Measurements from ENCODE around the gene DCLK1. TPM values are rescaled to one million over a fixed set of nuclear protein-coding genes. Genes with fewer than 3 reads are reported as not detected.

The DCLK1 gene
- total RNA-seq, 2 experiments from 2014 or later: not detected

DNA sequence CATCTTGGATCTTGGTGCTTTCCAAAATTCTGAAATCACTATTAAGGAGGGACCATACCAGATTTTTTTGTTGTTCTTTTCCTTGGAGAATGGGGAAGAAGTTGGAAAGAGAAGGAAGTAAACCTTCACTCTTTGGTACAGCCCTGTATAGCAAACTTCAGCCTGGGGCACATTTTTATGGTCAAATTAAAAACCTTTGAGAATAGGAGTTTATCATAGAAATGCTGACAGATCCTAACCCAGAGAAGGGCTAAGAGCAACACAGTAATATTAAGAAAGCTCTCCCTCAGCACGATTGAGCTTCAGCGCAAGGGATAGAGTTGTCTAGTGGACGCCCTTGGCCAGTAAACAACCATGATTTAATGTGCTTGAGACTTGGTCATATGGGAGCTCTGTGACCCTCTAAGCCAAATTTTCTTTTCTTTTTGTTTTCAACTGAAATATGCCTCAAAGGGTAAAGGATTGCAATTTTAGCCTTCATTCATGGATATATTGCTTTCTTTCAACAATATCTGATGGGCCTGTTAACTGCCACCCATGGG lies 360.4 kb downstream of the DCLK1 start:
- ChIA-PET CTCF (no interaction called here), POLR2A (no interaction called here)

DNA sequence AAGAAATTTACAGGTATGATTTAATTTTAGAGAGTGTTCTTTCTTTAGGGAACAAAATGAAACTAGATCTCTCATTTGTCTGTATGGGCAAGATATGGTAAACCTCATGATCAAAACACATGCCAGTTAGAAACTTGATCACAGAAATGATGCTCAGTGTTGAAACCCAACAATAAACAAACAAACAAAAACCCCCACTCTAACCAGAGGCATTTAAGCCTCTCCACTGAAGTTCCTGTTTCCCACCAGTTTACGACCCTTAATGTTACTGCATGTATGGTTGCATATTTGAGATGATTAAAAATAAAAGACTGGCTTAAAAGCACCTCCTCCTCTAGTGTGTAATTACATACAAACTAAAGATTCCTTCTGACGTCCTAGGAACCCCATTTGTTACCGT lies 361.4 kb downstream of the DCLK1 start:
- ChIA-PET POLR2A (no interaction called here), CTCF (no interaction called here)

GRCh38 chr13:35768551-35768950 lies 362.6 kb downstream of the DCLK1 start:
- CTCF ChIA-PET: no interaction called here

GRCh38 chr13:35768073-35768472 lies 363.1 kb downstream of the DCLK1 start:
- CTCF ChIA-PET: no interaction called here

More at GRCh38 chr13:35768551-35768950, 362.6 kb downstream of the DCLK1 start:
- POLR2A ChIA-PET: no interaction called here

GRCh38 chr13:35767256-35767976 lies 363.8 kb downstream of the DCLK1 start:
- POLR2A ChIA-PET: no interaction called here
- CTCF ChIA-PET: no interaction called here

More at GRCh38 chr13:35768073-35768472, 363.1 kb downstream of the DCLK1 start:
- POLR2A ChIA-PET: no interaction called here

DNA sequence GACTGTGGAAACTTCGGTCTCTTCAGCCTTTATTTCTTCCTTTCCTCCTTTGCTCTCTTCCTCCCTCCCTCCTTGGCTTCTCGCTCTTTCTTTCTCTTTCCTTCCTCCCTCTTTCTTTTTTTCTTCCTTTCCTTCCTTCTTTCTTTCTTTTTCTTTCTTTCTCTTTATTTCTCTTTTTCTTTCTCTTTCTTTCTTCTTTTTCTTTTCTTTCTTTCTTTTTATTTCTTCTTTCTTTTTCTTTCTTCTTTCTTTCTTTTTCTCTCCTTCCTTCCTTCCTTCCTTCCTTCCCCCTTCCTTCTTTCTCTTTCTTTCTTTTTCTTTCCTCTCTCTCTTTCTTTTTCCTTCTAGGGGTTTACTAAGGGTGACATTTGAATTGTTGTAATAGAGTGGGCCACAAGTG lies 364.5 kb downstream of the DCLK1 start:
- CTCF ChIA-PET: no interaction called here

GRCh38 chr13:35765941-35766340 lies 365.2 kb downstream of the DCLK1 start:
- ChIA-PET CTCF (no interaction called here), POLR2A (no interaction called here)

More for the DNA sequence above, 364.5 kb downstream of the DCLK1 start:
- POLR2A ChIA-PET: no interaction called here

DNA sequence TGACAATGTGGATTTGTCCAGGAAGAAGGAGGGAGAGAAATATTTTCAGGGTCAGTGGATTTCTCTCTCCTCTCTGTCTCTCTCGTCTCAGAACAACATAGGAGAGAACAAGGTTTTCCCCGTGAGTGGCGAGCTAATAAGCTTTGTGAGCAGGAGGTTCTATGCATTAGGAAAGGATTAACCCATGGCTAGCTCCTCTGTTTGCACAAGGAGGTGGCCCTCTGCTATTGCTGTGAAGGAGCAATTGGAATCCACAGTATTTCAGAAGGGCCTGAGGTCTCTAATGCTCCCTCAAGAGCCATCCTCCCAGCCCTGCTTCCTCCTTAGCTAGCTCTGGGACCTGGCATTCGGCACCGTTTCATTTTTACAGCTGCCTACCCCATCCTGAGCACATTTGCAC lies 365.8 kb downstream of the DCLK1 start:
- ChIA-PET POLR2A (no interaction called here), CTCF (no interaction called here)

DNA sequence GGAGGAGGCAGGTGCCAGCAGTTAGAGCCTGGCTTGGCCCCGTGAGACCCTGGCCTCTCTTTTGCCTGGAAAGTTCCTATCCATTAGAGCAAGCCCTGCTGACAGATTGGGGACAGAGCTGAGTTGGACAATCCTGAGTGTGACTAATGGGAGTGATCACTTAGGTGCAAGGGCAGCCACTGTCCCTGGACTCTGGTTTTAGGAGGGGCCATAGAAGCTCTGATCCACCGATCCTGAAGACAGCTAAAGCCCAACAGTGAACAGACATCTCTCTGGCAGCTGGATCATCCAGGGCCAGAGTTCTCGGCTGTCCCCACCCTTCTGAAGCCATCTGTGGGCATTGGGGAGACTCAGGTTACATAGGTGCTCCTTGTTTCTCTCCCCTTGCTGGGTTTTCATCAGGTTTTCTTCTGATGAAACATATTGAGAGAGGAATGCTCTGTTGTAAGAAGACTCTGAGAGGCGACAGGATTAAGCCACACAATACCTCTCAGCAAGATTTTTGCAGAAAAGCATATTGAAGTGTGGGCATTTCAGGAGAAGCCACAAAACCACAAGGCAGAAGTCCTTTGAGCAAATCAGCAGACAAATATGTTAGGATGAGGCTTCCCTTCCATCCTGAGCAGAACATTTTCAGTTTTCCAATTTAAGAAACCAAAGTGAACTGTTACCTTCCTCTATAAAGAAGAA lies 366.7 kb downstream of the DCLK1 start:
- ChIA-PET CTCF (no interaction called here), POLR2A (interaction anchor here (0.6 kb wide), 1 partner anchor 17 kb away, joined by 3 read pairs; no protein-coding TSS in a partner anchor)

DNA sequence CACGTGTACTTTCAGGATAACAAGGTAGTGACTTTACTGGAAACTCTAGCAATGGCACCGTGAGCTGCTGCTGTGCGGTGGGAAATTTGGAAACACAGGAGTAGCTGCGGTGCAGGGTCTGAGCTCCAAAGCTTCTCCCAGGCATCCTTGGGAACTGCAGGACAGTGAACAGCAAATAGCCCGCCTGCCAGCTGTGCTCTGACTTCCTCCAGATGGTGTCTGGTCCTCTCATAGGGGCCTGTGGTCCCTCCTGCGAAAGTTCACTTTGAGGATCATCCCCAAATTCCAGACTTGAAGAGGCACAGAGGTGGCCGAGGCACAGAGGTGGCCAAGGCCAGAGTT lies 367.4 kb downstream of the DCLK1 start:
- POLR2A ChIA-PET: no interaction called here
- CTCF ChIA-PET: no interaction called here

- ChIA-PET CTCF (no interaction called here), POLR2A (no interaction called here)
Measured at GRCh38 chr13:35763060-35763781, 368.0 kb downstream of the DCLK1 start.

GRCh38 chr13:35761440-35762252 lies 369.5 kb downstream of the DCLK1 start:
- ChIA-PET POLR2A (no interaction called here), CTCF (no interaction called here)

- ChIA-PET CTCF (no interaction called here), POLR2A (no interaction called here)
Measured at GRCh38 chr13:35760735-35761281, 370.4 kb downstream of the DCLK1 start.

DNA sequence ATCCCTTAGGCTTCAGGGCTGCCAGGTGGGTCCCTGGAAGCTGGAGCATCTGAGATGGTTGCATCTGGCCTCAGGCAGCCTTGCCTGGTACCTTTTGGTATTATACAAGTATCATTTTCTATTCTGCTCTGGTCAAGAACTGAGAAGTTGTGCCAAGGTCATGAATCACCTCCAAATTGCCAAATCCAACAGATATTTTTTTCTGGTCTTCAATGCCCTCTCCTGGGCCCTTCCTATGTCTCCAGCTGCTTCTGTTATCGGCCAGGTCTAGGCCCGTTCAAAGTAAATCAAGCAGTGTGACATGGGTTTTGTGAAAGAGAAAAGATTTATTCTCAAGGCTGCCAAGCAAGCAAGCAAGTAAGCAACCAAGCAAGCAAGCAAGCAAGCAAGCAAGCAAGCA lies 383.6 kb downstream of the DCLK1 start:
- ChIA-PET POLR2A (no interaction called here), CTCF (no interaction called here)

- CTCF ChIA-PET: no interaction called here
- POLR2A ChIA-PET: no interaction called here
Measured at GRCh38 chr13:35744566-35745178, 386.5 kb downstream of the DCLK1 start.

GRCh38 chr13:35744144-35744543 lies 387.0 kb downstream of the DCLK1 start:
- CTCF ChIA-PET: no interaction called here

GRCh38 chr13:35743165-35743564 lies 388.0 kb downstream of the DCLK1 start:
- ChIA-PET CTCF (no interaction called here), POLR2A (no interaction called here)

More at GRCh38 chr13:35744144-35744543, 387.0 kb downstream of the DCLK1 start:
- POLR2A ChIA-PET: no interaction called here

- POLR2A ChIA-PET: no interaction called here
Measured at GRCh38 chr13:35741657-35742056, 389.5 kb downstream of the DCLK1 start.

DNA sequence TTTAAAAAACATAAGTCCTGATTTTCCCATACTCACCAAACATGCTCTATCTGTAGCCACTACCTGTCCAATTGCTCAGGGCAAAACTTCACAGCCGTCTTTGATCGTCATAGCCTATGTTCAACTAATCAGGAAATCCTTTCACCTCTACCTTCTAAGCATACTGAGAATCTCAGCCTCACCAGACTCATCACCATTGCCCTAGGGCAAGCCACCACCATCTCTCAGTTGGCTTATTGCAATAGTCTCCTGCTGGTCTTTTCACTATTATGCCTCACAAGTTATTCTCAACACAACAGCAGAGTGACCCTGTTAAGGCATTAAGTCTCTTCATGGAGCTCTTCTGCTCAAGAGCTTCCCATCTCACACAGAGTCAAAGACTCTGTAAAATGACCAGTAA lies 394.3 kb downstream of the DCLK1 start:
- CTCF ChIA-PET: no interaction called here
- POLR2A ChIA-PET: no interaction called here

More at GRCh38 chr13:35741657-35742056, 389.5 kb downstream of the DCLK1 start:
- CTCF ChIA-PET: no interaction called here
